Panc1 (cell line): ENCODE results near the gene ZBTB40. TPM values are rescaled to one million over a fixed set of nuclear protein-coding genes. Genes with fewer than 3 reads are reported as not detected.

Source experiments
- ATAC-seq: fragments of 200-7000 bp; cut with Tn5 transposase; 2 replicates; pipeline ENCODE4 v1.9.1; 2020; ENCODE audit warnings: mild to moderate bottlenecking, moderate library complexity
- BruUV-seq: library from RNA; stranded (reverse); fragments of 400-500 nt; replicated peaks from 2 replicates; lab custom pipeline; 2021; lab: Mats Ljungman, UMichigan
- CTCF ChIA-PET: fragments of 300-600 bp; sonication (Branson Sonifier 250); formaldehyde crosslinking; loops from one replicate; lab custom pipeline; 2022; ENCODE audit warnings: antibody characterized with exemption; lab: Charles Lee
- POLR2A ChIA-PET: fragments of 300-600 bp; sonication (Branson Sonifier 250); formaldehyde crosslinking; loops from one replicate; lab custom pipeline; 2022; ENCODE audit warnings: antibody characterized with exemption; lab: Charles Lee
- DNase-seq: peaks from one replicate; pipeline ENCODE4 v3.0.0-alpha.2; 2010; ENCODE audit warnings: low read depth, low spot score
- H3K27ac ChIP-seq: 2 replicates; pipeline ENCODE4 v1.5.1; 2011; ENCODE audit warnings: mild to moderate bottlenecking, low read length, inconsistent platforms
- H3K27me3 ChIP-seq: fragments of 200-500 bp; sonication (Bioruptor generic); 2 replicates; pipeline ENCODE4 v1.6.0; 2014; ENCODE audit warnings: low read length, inconsistent platforms; ENCODE audit not compliant: control insufficient read depth, insufficient read depth
- H3K36me3 ChIP-seq: fragments of 200-500 bp; sonication (Bioruptor generic); 2 replicates; pipeline ENCODE4 v1.5.1; 2014; ENCODE audit warnings: inconsistent platforms, mild to moderate bottlenecking, low read length, moderate library complexity; ENCODE audit not compliant: control insufficient read depth, insufficient read depth
- H3K4me1 ChIP-seq: 2 replicates; pipeline ENCODE4 v1.5.1; 2011; ENCODE audit warnings: inconsistent platforms, mild to moderate bottlenecking, low read length, moderate library complexity; ENCODE audit not compliant: control insufficient read depth, insufficient read depth
- H3K4me3 ChIP-seq, 2 experiments: 2 replicates each; pipeline ENCODE4 v1.5.1; 2011 to 2012; ENCODE audit warnings: low read depth in 2 of 2, low read length in 2 of 2, mild to moderate bottlenecking in 2 of 2, inconsistent platforms in 1 of 2, moderate library complexity in 1 of 2
- H3K9me3 ChIP-seq: fragments of 200-500 bp; sonication (Bioruptor generic); 2 replicates; pipeline ENCODE4 v1.5.1; 2014; ENCODE audit warnings: low read depth, mild to moderate bottlenecking, inconsistent platforms, low read length, moderate library complexity; ENCODE audit not compliant: control insufficient read depth, insufficient read depth
- POLR2AphosphoS5 ChIP-seq: IDR thresholded peaks from 2 replicates; pipeline ENCODE4 v1.6.1; 2012; ENCODE audit warnings: mild to moderate bottlenecking, low read depth, low read length, moderate library complexity
- SIN3A ChIP-seq: IDR thresholded peaks from 2 replicates; pipeline ENCODE4 v1.6.1; 2012; ENCODE audit warnings: low read depth, mild to moderate bottlenecking, low read length, moderate library complexity, borderline replicate concordance; ENCODE audit not compliant: insufficient read depth
- TCF7L2 ChIP-seq: IDR thresholded peaks from 2 replicates; pipeline ENCODE4 v1.6.1; 2011; ENCODE audit warnings: mild to moderate bottlenecking, low read depth, low read length, inconsistent platforms
- in situ Hi-C: cut with HindIII; loops from 2 replicates; pipeline ENCODE4 v1.10.0; 2016; ENCODE audit warnings: low sequenced_read_pairs, low pct_unique_long_range_greater_than_20kb
- intact Hi-C: fragments of 100-400 bp; cut with micrococcal nuclease; formaldehyde crosslinking; loops from one replicate; pipeline ENCODE4 v1.10.0; 2022; ENCODE audit not compliant: unreplicated experiment
- total RNA-seq: library from RNA; stranded (reverse); gene quantifications from one replicate; pipeline ENCODE4 v1.2.1, GENCODE V29; 2021; ENCODE audit not compliant: unreplicated experiment
- TF ChIP-seq, protein P1 (sequence below), 2 experiments: IDR thresholded peaks; 2 replicates each; pipeline ENCODE4 v1.6.1; 2011 to 2012; ENCODE audit warnings: low read depth in 2 of 2, control low read depth in 1 of 2, low read length in 1 of 2, mild to moderate bottlenecking in 1 of 2, moderate library complexity in 1 of 2; ENCODE audit not compliant: insufficient read depth in 1 of 2
- TF ChIP-seq, protein P2 (sequence below): fragments of 450-650 bp; IDR thresholded peaks from 2 replicates; pipeline ENCODE4 v1.5.1; 2017; ENCODE audit warnings: mild to moderate bottlenecking

Gene ZBTB40
- total RNA-seq, 1 experiment from 2014 or later: 24.3 TPM

DNA sequence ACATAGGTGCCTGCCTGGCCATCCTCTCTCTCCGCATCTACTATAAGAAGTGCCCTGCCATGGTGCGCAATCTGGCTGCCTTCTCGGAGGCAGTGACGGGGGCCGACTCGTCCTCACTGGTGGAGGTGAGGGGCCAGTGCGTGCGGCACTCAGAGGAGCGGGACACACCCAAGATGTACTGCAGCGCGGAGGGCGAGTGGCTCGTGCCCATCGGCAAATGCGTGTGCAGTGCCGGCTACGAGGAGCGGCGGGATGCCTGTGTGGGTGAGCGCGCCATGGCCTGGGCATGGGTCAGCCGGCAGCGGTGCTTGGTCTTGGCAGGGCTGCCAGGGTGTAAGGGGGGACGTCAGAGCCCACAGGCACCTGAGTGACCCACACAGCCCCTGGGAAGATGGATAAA lies 125.0 kb downstream of the ZBTB40 start:
- BruUV-seq: no TSS peak
- in situ Hi-C loops (no loop called here), intact Hi-C loops (no loop called here)
- H3K4me1 ChIP-seq: no peaks in the 10 kb centered on the region
- ChIA-PET POLR2A (no interaction called here), CTCF (no interaction called here)
- H3K36me3 ChIP-seq: no peaks in the 10 kb centered on the region
- H3K9me3 ChIP-seq: no peaks in the 10 kb centered on the region
- no peak overlapping the region for H3K27ac ChIP-seq
- TF ChIP-seq, protein P1, sequence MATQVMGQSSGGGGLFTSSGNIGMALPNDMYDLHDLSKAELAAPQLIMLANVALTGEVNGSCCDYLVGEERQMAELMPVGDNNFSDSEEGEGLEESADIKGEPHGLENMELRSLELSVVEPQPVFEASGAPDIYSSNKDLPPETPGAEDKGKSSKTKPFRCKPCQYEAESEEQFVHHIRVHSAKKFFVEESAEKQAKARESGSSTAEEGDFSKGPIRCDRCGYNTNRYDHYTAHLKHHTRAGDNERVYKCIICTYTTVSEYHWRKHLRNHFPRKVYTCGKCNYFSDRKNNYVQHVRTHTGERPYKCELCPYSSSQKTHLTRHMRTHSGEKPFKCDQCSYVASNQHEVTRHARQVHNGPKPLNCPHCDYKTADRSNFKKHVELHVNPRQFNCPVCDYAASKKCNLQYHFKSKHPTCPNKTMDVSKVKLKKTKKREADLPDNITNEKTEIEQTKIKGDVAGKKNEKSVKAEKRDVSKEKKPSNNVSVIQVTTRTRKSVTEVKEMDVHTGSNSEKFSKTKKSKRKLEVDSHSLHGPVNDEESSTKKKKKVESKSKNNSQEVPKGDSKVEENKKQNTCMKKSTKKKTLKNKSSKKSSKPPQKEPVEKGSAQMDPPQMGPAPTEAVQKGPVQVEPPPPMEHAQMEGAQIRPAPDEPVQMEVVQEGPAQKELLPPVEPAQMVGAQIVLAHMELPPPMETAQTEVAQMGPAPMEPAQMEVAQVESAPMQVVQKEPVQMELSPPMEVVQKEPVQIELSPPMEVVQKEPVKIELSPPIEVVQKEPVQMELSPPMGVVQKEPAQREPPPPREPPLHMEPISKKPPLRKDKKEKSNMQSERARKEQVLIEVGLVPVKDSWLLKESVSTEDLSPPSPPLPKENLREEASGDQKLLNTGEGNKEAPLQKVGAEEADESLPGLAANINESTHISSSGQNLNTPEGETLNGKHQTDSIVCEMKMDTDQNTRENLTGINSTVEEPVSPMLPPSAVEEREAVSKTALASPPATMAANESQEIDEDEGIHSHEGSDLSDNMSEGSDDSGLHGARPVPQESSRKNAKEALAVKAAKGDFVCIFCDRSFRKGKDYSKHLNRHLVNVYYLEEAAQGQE (IDR thresholded peaks at IDR 0.05; ENCODE audit: insufficient read depth in 1 of 2, low read depth in 2 of 2, low read length in 1 of 2): no peak
- TF ChIP-seq POLR2AphosphoS5 (no peak), TCF7L2 (no peak), SIN3A (no peak)
- TF ChIP-seq, protein P2, sequence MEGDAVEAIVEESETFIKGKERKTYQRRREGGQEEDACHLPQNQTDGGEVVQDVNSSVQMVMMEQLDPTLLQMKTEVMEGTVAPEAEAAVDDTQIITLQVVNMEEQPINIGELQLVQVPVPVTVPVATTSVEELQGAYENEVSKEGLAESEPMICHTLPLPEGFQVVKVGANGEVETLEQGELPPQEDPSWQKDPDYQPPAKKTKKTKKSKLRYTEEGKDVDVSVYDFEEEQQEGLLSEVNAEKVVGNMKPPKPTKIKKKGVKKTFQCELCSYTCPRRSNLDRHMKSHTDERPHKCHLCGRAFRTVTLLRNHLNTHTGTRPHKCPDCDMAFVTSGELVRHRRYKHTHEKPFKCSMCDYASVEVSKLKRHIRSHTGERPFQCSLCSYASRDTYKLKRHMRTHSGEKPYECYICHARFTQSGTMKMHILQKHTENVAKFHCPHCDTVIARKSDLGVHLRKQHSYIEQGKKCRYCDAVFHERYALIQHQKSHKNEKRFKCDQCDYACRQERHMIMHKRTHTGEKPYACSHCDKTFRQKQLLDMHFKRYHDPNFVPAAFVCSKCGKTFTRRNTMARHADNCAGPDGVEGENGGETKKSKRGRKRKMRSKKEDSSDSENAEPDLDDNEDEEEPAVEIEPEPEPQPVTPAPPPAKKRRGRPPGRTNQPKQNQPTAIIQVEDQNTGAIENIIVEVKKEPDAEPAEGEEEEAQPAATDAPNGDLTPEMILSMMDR: no peak
- no peak overlapping the region for H3K4me3 ChIP-seq
- peaks cover 9% of the 10 kb centered on the region for H3K27me3 ChIP-seq
- ATAC-seq (no peak), DNase-seq (no peak)

DNA sequence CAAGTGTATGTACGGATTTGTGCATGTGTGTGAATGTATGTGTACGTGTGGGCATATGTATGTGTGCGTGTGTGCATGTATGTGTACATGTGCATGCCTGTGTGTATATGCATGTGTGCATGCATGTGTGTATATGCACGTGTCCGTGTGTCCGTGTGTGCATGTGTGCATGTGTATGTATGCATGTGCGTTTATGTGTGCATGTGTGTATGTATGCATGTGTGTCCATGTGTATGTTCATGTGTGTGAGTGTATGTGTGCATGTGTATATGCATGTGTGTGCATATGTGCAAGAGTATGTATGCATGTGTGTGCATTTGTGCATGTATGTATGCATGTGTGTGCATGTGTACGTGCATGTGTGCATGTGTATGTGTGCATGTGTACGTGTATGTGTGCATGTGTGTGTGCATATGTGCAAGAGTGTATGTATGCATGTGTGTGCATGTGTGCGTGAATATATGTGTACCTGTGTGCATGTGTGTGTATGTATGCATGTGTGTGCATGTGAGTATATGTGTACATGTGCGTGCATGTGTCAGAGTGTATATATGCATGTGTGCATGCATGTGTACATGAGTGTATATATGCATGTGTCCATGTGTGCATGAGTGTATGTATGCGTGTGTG lies 127.2 kb downstream of the ZBTB40 start:
- ATAC-seq: no peak
- TF ChIP-seq POLR2AphosphoS5: no peak
- TF ChIP-seq, protein P2: no peak
- TF ChIP-seq TCF7L2: no peak
- TF ChIP-seq, protein P1 (IDR thresholded peaks at IDR 0.05; ENCODE audit: insufficient read depth in 1 of 2, low read depth in 2 of 2, low read length in 1 of 2): no peak
- no peak for TF ChIP-seq SIN3A
- ChIA-PET POLR2A (no interaction called here), CTCF (no interaction called here)
- Histone ChIP-seq H3K4me3 (no peak overlapping the region), H3K27me3 (peaks cover 6% of the 10 kb centered on the region), H3K4me1 (no peaks in the 10 kb centered on the region), H3K36me3 (no peaks in the 10 kb centered on the region), H3K27ac (no peak overlapping the region), H3K9me3 (no peaks in the 10 kb centered on the region)
- no peak for DNase-seq
- intact Hi-C loops: no loop called here
- in situ Hi-C loops: no loop called here
- no TSS peak for BruUV-seq
